GM12874 (cell line): ENCODE data around the gene SEC31A.

Experiments
- TF ChIP-seq, protein P1 (sequence below): IDR thresholded peaks from 2 replicates; pipeline ENCODE4 v1.5.1; 2011; ENCODE audit warnings: low read depth, mild to moderate bottlenecking, control low read depth, low read length, moderate library complexity; ENCODE audit not compliant: insufficient read depth

The SEC31A gene

DNA sequence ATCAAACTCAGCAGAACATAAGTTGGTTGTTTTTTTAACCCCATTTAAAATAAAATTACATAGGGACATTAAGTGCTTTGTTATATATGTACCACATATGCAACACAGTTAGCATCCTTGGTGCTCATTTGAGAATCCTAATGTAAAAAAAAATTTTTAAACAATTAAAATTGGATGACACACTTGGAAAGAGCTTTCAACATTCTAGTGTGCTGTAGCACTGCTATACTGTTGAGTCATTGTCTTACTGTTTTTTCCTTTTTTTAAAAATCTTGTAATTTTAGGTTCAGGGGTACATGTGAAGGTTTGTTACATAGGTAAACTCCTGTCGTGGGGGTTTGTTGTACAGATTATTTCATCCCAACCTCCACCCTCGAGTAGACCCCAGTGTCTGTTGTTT lies 22.4 kb upstream of the SEC31A start:
- TF ChIP-seq, protein P1, sequence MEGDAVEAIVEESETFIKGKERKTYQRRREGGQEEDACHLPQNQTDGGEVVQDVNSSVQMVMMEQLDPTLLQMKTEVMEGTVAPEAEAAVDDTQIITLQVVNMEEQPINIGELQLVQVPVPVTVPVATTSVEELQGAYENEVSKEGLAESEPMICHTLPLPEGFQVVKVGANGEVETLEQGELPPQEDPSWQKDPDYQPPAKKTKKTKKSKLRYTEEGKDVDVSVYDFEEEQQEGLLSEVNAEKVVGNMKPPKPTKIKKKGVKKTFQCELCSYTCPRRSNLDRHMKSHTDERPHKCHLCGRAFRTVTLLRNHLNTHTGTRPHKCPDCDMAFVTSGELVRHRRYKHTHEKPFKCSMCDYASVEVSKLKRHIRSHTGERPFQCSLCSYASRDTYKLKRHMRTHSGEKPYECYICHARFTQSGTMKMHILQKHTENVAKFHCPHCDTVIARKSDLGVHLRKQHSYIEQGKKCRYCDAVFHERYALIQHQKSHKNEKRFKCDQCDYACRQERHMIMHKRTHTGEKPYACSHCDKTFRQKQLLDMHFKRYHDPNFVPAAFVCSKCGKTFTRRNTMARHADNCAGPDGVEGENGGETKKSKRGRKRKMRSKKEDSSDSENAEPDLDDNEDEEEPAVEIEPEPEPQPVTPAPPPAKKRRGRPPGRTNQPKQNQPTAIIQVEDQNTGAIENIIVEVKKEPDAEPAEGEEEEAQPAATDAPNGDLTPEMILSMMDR = no peak

DNA sequence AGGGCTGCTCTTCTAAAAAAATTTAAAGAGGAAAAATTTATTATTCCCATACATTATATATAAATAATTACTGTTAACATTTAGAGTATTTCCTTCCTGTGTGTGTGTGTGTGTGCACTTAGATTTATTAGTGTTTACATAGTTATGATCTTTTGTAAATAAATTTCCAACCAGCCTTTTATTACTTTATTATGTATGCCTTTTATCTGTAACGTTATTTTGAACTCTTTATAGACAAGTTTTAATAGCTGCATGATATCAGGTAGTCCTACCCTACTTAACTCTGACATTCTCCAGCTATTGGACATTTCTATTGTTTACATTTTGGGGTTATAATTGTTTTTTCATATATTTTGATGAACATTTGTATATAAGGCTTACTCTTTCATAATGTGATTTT lies 18.4 kb upstream of the SEC31A start:
- TF ChIP-seq, protein P1 = no peak

DNA sequence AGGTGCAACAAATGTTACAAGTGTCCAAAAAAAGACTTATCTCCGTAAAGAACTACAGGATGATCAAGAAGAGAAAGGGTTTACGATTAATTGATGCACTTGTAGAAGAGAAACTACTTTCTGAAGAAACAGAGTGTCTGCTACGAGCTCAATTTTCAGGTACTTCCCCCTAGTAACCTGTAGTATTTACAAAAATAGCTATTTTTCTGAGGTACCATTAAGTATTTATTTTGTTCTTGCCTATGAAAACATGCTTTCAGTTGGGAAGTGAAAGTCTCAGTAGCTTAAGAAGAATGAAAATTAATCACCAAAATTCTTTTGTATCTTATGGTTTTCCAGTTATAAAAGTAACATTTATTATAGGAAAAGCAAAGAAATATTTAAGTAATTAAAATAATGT lies 15.5 kb upstream of the SEC31A start:
- TF ChIP-seq, protein P1 = no peak

DNA sequence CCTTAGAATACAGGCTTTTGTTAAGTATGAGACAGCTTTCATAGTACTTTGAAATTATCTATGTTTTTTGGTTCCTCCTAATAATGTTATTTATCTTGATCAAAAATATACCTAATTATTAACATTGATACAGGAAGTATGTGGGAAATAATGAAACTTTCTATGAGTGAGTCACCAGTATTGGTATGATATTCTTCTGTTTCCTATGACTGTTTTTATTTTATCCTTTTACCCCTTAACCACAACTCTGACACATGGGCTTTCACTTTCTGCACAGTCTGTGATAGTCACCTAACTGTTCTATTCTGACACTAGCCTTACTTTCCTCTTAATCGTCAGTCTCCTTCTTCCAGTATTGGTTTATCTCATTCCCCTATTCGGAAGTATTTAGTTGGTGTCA lies 14.3 kb upstream of the SEC31A start:
- TF ChIP-seq, protein P1 = no peak

DNA sequence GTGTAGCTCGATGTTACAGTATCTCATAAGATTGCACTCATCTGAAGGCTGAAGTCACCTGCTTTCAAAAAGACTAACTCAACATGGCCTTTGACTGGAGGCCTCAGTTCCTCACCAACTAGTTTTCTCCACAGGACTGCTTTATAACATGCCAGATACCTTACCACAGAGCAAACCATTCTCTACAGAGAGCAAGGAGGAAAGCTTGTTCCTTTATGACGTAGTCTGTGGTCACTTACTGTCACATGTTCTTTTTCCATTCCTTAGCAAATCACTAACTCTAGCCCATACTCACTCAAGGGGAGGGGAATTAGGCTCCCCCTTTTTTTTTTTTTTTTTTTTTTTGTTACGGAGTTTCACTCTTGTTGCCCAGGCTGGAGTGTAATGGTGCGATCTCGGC lies 12.8 kb upstream of the SEC31A start:
- TF ChIP-seq, protein P1 = no peak

DNA sequence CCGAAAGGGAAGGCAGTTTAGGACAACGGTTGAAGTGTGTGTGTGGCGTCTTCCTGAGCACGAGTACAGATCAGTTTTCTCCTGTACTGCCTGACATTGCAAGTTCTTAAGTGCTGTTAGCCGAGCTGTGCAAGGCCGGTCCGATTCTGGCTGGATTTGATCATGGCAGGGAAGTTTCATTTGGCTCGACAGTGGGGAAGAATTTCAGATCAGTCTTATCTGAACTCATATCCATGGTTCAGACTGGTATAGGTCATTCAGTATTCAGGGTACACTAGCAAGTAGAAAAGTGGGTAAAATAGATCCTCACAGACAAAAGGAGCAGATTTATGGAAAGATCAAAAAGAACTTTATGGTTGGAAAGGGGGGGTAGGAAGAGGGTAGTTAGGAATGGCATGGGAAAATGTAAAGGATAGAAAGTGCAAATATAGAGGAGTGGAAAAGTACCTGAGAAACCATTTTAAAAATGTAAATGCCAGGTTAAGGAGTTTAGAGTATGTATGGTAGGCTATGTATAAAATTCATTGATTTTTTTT lies 10.3 kb upstream of the SEC31A start:
- TF ChIP-seq, protein P1 = no peak

DNA sequence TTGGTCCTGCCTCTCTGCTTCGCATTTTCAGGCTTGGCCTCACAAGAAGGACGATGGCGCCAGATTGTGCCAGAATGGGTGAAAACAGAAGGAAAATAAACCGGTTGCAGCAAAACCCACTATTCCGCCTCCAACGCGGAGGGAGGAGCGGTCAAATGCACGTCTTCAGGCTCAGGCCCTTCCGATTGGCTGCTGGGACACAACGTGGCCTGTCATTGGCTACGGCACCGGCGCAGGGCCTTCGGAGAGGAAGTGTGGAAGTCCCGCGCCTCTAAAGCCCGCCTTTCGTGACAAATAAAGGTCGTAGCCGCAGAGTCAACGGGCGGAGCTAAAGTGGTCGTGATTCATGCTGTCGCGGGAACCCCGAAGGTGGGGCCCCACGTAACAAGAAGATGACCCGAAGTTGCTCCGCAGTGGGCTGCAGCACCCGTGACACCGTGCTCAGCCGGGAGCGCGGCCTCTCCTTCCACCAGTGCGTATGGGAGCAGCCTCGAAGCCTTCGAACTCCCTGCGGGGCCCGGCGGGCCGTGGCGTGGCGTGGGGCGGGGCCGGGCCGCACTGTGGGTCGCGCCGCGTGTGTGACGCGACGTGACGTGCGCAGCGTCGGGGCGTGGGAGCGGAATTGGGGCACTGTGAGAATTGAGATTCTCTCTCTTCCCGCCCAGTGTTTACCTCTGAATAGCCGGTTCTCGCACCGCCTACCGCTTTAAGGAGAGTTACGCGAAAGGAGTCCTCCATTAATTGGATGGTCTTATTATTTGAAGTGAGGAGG lies 9.6 kb upstream of the SEC31A start, which contains the start of gene THAP9:
Gene THAP9 (plus strand): TSS at position 325 of the 772 bp plus-strand sequence. CDS start 68 bp downstream, at position 393.
- TF ChIP-seq, protein P1 = no peak
